Measurements from ENCODE around the gene MAN2B2.

- no peak for TF ChIP-seq TAF1 (IDR thresholded peaks at IDR 0.05; ENCODE audit: low read depth, low read length)
- no peak for TF ChIP-seq POLR2AphosphoS5 (IDR thresholded peaks at IDR 0.05; ENCODE audit: low read depth, low read length)
Measured at GRCh38 chr4:6601661-6602250, 26.8 kb downstream of the MAN2B2 start.
